NCI-H345 (cell line): ENCODE data around the gene BAG5.
A peak's percentile ranks its signal among the peaks of the same experiment; 100 is the strongest.

ENCODE experiments used
- DNase-seq: peaks from one replicate; lab custom pipeline; 2025; lab: John Stamatoyannopoulos, UW

Gene BAG5

GRCh38 chr14:103546652-103547454 is 15.6 kb downstream of the BAG5 start:
- peak; percentile 62 for DNase-seq

- DNase-seq, result no peak
Measured at GRCh38 chr14:103545915-103546651, 16.4 kb downstream of the BAG5 start.

DNA sequence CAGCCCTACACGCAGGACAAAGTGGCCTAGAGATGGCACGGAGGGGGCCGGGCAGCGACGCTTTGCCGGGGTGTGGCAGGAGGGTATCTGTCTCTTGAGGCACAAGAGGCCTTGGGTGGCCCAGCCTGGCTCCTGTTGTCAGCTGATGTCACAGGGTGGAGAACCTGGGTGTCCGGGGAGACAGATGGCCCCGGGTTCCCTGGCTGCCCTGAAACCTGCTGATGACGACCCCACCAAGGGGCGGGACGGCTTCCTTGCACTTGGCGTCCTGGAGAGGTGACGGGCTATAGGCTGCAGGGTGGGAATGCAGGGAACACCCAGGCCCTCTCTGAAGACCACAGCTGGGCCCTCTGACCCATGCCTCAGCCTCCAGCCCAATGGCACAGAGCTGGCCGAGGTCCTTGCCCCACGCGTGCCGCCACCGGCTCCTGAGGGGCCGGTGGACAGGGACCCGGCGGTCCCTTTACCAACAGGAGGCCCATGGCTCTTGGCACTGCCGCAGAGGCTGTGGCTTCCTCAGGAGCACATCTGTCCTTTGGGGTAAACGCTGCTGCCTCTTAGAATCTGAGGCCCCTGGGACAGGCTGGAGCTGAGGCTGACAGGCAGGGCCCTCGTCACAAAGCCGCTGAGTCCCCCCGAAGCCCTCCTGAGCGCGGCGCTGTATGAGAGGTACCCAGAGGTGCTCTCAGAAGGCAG is 17.1 kb downstream of the BAG5 start:
- no peak for DNase-seq

- DNase-seq, result no peak
Measured at GRCh38 chr14:103544388-103545218, 17.9 kb downstream of the BAG5 start.

- DNase-seq, result no peak
Measured at GRCh38 chr14:103543721-103544387, 18.6 kb downstream of the BAG5 start.

GRCh38 chr14:103543140-103543539 is 19.3 kb downstream of the BAG5 start:
- no peak for DNase-seq

DNA sequence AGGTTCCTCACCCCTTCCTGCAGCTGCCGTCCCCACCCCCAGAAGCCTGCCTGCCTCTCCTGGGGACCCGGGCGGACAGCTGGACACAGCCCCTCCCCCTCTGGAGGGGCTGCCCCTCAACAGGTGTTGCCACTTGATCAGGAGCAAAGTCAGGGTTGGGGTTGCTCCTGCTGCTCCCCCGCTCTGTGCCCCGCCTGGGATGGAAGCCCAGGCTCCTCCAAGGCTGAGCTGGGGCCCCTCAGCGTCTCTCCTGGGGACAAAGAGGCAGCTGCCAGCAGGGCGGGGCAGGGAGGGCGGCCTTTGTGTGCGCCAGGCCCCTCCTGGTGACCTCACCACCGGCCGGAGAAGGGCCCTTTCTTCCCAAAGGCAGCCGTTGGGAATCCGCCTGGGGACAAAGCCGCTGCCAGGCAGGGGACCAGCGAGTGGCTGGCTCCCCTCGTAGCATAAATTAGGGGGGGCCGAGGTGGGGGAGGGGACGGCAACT is 19.8 kb downstream of the BAG5 start:
- peak; percentile 70 for DNase-seq

DNA sequence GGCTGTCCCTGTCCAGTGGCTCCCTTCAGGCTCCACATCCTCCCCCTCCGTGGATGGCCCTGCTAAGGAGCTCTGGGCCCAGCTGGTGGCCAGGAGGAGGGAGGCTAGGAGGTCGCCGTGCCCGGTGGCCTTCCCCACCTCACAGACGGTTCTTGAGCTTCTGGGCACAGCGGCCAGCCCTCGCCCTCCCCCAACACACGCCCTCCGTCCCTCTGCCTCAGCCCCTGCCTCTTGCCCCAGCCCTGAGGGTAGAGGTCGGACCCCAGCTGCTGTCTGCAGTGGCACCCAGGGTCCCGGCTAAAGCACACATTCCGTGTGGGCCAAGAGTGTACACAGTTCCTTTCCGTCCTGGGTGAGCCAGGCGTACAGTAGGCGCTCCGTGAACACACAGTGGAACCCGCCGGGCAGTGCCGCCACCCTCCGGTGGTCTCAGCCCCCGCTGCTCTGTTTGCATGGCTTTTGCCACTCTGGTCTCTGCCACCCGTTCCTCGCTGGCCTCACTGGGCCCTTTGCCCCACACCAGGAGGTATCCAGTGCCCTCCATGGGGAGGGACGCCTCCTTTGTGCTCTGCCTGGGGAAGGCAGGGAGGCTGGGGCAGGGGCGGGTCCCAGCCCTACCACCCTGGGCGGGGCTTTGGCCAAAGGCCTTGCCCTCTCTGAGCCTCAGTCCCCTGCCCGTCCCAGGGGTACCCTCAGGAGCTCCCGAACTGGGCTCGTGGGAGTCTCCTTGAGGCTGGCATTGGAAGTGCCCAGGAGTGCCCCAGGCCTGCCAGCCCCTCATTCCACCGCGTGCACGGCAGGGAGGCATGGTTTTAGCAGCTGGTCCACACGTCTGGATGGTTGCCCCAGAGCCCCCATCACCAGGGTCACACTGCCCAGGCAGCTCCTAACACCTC is 20.5 kb downstream of the BAG5 start:
- no peak for DNase-seq

DNA sequence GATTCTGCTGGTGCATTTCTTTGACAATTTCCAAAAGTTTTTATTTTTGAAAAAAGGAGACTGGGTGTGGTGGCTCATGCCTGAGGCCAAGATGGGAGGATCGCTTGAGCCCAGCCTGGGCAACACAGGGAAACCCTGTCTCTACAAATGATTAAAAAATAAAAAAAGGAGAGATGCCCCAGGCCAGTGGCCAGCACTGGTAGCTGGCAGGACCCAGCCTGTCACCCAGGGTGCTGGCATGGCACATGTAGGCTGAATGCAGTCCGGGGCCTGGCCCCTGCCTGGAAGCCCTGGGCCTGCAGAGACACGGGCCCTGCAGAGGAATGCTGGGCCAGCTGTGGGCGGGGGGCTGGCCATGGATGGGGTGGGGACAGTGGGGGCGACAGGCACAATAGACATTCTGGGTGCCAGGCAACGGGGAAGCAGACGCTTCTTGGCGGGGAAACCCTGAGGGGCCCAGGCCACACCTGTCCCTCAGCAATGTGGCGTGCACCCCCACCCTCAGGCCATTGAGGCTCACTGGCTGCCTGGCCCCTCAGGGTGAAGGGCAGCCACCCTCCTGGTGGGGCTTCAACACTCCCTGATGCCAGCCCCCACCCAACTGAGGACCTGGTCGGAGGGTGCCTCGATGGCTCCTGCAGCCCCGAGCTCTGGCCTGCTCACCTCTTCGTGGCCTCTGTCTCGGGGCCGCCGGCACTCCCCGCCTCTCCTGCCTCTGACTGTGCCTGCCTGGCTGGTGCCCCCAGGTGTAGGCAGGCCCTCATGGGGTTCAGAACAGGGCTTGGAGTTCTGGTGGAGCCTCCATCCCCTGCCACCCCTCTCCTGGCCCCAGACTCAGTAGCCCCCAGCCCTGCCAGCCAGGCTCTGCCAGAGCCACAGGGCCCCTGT is 21.4 kb downstream of the BAG5 start:
- DNase-seq, result no peak

DNA sequence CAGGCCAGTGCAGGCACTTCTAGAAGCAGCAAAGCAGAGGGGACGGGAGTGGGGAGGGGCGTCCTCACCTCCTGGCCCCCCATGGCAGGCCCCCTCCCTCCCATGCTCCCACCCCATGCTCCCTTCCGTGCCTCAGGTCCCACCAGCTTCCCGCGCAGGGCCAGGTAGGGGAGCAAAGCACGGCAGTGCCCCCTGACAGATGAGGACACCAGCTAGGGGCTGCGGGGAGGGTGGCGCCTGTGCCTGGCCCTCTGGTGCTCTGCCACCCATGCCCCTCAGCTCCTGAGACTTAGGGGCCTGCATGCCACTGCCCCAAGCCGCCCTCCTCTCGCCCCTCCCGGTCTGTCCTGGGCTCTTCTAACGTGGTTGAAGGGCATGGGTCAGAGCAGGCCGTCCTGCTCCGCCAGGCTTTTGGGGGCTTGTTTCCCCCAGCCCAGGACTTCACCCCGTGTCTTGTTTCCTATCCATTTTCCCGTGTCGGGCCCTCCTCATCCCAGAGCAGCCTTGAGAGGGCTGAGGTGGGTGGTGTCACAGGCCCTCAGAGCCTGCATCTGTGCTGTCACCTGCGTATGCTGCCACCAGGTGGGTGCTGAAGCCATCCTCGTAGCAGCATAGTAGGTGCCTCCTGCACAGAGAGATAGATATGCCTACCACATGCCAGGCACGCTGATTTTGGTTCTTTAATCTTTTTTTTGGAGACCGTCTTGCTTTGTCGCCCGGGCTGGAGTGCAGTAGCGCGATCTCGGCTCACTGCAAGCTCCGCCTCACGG is 23.2 kb downstream of the BAG5 start:
- DNase-seq, result no peak

- DNase-seq, result no peak
Measured at GRCh38 chr14:103538291-103539055, 24.0 kb downstream of the BAG5 start.

DNA sequence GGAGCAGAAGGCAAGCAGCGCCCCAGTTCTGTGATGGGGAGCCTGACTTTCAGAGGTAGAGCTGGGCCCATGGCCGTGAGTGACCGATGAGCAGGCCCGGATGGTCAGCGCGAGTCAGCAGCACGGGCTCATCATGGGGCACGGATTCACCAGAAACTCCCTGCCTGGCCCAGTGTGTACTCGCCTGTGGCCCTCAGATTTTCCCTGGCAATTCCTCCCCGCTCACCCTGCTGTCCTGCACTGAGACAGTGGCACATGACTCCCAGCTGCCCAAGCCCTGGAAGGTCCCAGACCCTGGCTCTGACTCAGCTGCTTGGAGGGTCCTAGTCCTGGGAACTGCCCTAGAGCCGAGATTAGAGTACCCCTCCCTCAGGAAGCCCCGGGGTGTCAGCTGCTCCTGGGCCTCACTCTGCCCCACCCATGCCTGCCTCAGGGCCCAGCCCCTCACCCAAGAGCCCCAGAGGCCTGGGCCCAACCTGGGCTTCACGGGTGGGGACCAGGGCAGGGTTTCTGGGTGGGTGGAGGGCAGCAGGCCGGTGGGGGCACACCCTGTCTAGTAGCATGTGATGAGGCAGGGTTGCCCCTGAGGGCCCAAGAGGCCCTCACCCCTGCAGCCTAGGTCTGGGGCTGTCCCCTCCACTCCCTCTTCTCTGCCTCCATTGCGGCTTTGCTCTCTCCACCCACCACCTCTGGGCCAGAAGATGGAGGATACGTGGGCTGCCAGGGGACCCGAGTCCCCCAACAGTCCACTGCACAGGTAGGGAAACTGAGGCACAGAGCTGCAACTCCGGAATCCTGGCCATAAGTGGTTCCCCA is 25.1 kb downstream of the BAG5 start:
- DNase-seq, result no peak

DNA sequence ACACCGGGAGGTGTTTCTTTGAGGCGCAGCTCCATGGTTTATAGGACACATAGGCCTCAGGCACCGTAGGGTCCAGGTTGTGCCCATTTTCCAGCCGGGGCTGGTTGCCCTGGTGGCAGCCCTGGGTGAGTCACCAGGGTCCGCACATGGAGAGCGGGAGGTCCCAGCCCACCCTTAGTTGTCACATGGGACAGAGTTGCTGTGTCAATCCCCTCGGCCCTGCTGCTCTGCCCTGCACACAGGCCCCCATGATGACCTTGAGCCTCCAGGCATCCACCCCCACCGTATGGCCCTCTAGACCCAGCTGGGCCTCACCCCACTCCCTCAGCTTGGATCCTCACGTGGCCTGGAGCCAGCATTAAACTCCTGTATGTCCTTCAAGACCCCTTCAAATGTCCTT is 25.8 kb downstream of the BAG5 start:
- no peak for DNase-seq

- DNase-seq, result no peak
Measured at GRCh38 chr14:103535891-103536565, 26.4 kb downstream of the BAG5 start.

DNA sequence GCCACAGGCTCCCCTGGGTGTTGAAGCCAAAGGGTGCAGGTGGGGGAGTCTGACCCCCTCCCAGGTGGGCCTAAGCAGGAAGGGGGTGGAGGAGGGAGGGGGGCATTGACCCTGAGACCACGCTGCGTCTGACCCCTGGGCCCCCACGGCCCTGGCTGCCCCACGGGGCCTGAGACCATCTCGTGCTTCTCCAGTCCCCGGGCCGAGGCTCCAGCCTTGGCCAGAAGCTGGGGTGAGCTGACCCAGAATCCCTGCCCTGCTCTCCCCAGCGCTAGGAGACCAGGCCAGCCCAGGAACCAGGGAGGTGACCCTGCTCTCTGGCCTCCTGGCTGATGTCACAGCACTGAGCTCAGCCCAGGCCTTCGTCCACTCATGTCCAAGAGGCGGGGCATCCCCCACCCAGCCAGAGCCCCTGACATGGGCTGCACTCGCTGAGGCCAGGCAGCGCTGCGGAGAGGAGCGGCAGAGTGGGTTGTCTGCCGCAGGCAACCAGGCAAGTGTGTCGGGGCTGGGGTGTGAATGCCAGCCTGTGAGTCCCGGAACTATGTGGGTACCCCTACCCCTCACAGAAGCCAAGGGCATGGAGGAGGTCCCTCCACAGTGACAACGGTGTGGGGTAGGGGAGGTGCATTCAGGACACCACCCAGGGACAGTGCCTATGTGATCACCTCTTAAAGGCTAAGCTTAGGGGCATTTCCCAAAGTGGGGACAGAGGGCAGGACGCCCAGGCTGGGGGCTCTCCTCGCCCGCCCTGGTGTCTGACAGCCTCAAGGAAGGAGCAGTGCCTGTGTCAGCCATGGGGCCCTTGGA is 27.2 kb downstream of the BAG5 start:
- DNase-seq, result no peak
